Measurements from ENCODE around the gene SLC2A3.
"Not testable (repeated sequence)": the region's sequence is repeated elsewhere in the genome, so short reads cannot be mapped to it uniquely, and the experiment has no call there.

SLC2A3 gene

DNA sequence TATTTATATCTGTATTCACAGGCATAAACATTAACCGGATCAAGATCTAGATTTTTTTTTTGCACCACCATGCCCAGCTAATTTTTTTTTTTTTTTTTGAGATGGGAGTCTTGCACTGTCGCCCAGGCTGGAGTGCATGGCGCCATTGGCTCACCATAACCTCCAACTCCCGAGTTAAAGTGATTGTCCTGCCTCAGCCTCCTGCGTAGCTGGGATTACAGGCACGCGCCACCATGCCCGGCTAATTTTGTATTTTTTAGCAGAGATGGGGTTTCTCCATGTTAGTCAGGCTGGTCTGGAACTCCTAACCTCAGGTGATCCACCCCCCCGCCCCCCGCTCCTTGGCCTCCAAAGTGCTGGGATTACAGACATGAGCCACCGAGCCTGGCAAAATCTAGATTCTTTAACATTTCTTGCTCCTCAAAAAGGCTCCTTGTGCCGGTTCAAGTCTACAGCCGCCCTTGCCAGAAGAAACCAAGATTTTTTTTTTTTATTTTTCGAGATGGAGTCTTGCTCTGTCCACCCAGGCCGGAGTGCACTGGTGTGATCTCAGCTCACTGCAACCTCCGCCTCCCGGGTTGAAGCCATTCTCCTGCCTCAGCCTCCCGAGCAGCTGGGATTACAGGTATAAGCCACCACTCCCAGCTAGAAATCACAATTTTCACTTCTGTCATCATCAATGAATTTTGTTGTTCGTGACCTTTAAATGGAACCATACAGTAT, 36.9 kb upstream of the SLC2A3 start:
- no peak overlapping the region for H3K4me3 ChIP-seq (ENCODE audit: low read length)
- TF ChIP-seq, protein P1, sequence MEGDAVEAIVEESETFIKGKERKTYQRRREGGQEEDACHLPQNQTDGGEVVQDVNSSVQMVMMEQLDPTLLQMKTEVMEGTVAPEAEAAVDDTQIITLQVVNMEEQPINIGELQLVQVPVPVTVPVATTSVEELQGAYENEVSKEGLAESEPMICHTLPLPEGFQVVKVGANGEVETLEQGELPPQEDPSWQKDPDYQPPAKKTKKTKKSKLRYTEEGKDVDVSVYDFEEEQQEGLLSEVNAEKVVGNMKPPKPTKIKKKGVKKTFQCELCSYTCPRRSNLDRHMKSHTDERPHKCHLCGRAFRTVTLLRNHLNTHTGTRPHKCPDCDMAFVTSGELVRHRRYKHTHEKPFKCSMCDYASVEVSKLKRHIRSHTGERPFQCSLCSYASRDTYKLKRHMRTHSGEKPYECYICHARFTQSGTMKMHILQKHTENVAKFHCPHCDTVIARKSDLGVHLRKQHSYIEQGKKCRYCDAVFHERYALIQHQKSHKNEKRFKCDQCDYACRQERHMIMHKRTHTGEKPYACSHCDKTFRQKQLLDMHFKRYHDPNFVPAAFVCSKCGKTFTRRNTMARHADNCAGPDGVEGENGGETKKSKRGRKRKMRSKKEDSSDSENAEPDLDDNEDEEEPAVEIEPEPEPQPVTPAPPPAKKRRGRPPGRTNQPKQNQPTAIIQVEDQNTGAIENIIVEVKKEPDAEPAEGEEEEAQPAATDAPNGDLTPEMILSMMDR (IDR thresholded peaks at IDR 0.05; ENCODE audit: insufficient read depth, low read depth, low read length, missing control alignments), result no peak
- no peak for DNase-seq (ENCODE audit: low read depth)

DNA sequence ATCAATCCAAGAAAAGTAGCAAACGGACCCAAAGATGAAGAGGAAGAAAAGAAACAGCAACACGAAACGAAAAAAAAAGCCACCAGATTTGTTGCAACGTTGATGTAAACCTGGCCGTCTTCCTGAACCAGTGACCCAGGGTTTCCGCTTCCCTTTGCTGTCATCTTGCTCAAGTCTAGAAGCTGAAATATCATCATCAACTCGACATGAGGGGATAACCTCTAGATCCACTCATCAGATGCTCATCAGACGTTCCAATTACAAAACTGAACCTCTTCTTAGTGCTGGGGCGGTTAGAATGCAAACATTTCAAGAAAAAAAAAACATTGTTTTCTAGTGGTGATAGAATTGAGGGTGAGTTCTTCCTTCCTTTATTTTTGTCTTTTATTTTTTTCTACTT, 36.3 kb upstream of the SLC2A3 start:
- H3K4me3 ChIP-seq (ENCODE audit: low read length); DNase-seq (ENCODE audit: low read depth): not testable (repeated sequence)

GRCh38 chr12:7971765-7972164, 35.8 kb upstream of the SLC2A3 start:
- not testable (repeated sequence) for DNase-seq (ENCODE audit: low read depth)

GRCh38 chr12:7970475-7971252, 34.7 kb upstream of the SLC2A3 start:
- H3K4me3 ChIP-seq (ENCODE audit: low read length), result peak overlapping the region; percentile 56
- peak; percentile 81 for DNase-seq (ENCODE audit: low read depth)
- TF ChIP-seq, protein P1 (IDR thresholded peaks at IDR 0.05; ENCODE audit: insufficient read depth, low read depth, low read length, missing control alignments), result peak; percentile 5

More at GRCh38 chr12:7971765-7972164, 35.8 kb upstream of the SLC2A3 start:
- H3K4me3 ChIP-seq (ENCODE audit: low read length), result not testable (repeated sequence)

- H3K4me3 ChIP-seq (ENCODE audit: low read length), result no peak overlapping the region
- DNase-seq (ENCODE audit: low read depth), result peak; percentile 74
- TF ChIP-seq, protein P1 (IDR thresholded peaks at IDR 0.05; ENCODE audit: insufficient read depth, low read depth, low read length, missing control alignments), result no peak
Observed at GRCh38 chr12:7966563-7966962, 30.6 kb upstream of the SLC2A3 start.

- H3K4me3 ChIP-seq (ENCODE audit: low read length); DNase-seq (ENCODE audit: low read depth): not testable (repeated sequence)
Observed at GRCh38 chr12:7964669-7965068, 28.7 kb upstream of the SLC2A3 start.

- no peak for DNase-seq (ENCODE audit: low read depth)
- no peak overlapping the region for H3K4me3 ChIP-seq (ENCODE audit: low read length)
- TF ChIP-seq, protein P1 (IDR thresholded peaks at IDR 0.05; ENCODE audit: insufficient read depth, low read depth, low read length, missing control alignments), result no peak
Observed at GRCh38 chr12:7961395-7962178, 25.6 kb upstream of the SLC2A3 start.

DNA sequence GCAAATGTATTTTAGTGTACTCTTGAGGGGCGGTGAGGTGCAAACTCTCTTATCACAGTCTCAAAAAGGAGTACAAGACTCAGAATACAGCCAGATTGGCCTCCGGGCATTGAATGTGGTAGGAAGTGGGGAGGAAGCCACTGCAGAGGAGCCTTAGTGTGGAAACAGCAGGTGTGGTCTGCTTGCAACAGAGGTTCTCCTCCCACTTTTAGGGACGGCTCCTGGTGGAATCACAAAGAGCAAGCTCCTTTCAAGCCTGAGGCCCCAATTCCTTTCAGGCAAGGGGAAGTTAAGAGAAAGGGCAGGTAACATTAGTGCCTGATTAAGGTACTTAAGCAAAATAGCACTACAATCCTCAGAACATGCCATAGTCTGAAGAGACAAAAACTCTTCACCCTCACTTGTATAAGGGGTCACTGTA, 23.7 kb upstream of the SLC2A3 start:
- no peak overlapping the region for H3K4me3 ChIP-seq (ENCODE audit: low read length)
- TF ChIP-seq, protein P1 (IDR thresholded peaks at IDR 0.05; ENCODE audit: insufficient read depth, low read depth, low read length, missing control alignments), result no peak
- DNase-seq (ENCODE audit: low read depth), result peak; percentile 84
